ENCODE measurements around the gene CCK. TPM values are rescaled to one million over a fixed set of nuclear protein-coding genes. Genes with fewer than 3 reads are reported as not detected.

CCK gene, protein sequence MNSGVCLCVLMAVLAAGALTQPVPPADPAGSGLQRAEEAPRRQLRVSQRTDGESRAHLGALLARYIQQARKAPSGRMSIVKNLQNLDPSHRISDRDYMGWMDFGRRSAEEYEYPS
- 1.2 to 1.9 TPM (median 1.3 TPM) in 5 replicates for total RNA-seq (2022; extraction: Qiagen RNA extraction)

GRCh38 chr3:42266085-42266484 lies at the start of gene CCK:
TSS of gene CCK (minus strand) at chr3:42266185. CDS start at chr3:42263630, 2,555 bp downstream.

Other genes with a start within 250 kb of the CCK start
- 14.4 to 18.9 TPM (median 16.0 TPM) in 5 replicates for gene TRAK1, start 174.8 kb downstream of the CCK start, total RNA-seq (2022; extraction: Qiagen RNA extraction)
- gene LYZL4, start 144.4 kb upstream of the CCK start, total RNA-seq (2022; extraction: Qiagen RNA extraction): not detected in 5 replicates
- gene VIPR1, start 236.5 kb upstream of the CCK start, total RNA-seq (2022; extraction: Qiagen RNA extraction): 0.54 to 0.91 TPM (median 0.63 TPM) in 5 replicates